NOMO-1 treated with DMSO at 0.1 percent for 48 hours (cell line): ENCODE measurements around the gene ACOT12.
"Not testable (repeated sequence)": the region's sequence is repeated elsewhere in the genome, so short reads cannot be mapped to it uniquely, and the experiment has no call there.

Source experiments
- DNase-seq: peaks from one replicate; lab custom pipeline; 2025; ENCODE audit not compliant: unreplicated experiment; lab: John Stamatoyannopoulos, UW

ACOT12 gene

DNA sequence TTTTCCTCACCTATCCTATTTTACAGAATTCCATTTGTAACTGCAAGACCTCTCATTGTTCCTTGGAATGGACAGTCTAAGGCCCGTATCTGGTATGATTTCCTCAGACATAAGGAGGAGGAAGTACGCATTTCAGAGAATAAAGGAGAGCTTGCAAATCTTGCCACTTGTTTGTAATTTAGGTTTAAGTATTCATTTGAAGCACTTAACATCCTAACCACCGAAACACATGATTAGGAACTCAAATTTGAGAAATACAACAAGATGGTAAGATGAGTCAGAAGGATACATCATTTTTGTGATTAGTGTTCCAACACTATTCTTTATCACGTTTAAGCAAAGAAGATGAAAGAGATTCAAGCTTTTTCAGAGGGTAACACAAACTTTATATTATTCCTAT is 96.4 kb downstream of the ACOT12 start:
- no peak for DNase-seq

DNA sequence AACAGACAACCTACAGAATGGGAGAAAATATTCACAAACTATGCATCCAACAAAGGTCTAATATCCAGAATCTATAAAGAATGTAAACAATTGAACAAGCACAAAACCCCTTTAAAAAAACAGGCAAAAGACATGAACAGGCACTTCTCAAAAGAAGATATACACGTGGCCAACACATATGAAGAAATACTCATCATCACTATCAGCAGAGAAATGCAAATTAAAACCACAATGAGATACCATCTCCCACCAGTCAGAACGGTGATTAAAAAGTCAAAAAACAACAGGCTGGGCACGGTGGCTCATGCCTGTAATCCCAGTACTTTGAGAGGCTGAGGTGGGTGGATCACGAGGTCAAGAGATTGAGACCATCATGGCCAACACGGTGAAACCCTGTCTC is 99.9 kb downstream of the ACOT12 start:
- DNase-seq, result not testable (repeated sequence)

DNA sequence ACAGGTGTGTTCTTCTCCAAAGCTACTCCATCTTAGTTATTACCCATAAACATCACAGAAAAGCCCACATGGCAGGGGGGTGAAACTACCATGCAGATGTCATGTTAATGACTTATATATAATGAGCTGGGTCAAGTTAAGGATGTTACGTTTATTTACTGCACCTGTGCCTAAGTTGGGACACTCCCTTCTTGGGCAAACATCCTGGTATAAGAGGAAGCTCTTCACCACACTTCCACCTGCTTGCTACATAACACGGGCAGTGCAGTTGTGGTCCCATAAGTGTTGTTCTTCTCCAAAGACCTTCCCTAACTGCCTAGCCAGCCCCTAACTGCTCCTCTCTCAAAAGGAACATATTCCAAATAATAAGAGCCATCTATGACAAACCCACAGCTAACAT is 101.8 kb downstream of the ACOT12 start:
- no peak for DNase-seq

DNA sequence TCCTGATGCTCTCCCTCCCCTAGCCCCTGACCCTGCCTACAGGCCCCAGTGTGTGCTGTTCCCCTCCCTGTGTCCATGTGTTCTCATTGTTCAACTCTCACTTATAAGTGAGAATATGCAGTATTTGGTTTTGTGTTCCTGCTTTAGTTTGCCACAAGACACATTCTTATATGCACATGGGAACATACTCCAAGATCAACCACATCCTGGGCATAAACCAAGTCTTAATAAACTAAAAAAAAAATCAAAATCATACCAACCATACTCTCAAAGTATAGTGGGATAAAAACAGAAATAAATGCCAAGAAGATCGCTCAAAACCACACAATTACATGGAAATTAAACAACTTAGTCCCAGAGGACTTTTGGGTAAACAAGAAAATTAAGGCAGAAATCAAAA is 103.8 kb downstream of the ACOT12 start:
- DNase-seq, result no peak

DNA sequence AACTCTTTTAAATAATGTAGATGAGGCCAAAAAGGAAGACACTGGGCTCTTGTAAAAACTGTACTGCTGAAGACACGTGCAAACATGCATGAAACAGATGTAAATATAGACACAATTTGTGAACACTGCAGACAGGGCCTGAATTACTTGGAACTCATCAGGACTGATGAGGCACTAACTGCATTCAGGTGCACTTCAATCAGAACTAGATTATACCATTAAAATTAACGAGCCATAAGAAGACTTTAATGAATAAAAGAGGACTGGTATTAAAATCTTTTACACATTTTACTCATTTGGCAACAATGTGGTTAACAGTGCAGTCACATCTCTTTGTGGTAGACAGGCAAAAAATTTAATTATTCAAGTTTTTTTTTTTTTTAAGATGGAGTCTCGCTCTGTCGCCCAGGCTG is 105.9 kb downstream of the ACOT12 start:
- DNase-seq, result no peak

DNA sequence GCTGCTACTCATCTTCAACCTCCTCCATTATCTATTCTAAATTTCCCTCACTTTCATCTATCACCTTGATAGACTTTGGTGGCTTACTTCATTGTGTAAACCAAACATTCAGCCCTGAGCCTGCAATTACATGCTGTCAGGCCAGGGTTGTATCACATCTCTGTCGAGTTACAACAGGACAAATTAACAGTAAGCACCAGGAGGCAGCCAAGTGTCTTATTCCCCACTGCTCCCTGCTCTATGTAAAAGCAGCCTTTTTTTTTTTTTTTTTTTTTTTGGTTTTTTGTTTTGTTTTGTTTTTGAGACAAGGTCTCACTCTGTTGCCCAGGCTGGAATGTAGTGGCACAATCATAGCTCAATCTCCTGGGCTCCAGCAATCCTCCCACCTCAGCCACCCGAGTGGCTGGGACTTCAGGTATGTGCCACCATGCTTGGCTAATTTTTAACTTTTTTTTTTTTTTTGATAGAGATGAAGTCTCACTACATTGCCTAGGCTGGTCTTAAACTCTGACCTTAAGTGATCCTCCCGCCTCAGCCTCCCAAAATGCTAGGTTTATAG is 107.8 kb downstream of the ACOT12 start:
- DNase-seq, result no peak

DNA sequence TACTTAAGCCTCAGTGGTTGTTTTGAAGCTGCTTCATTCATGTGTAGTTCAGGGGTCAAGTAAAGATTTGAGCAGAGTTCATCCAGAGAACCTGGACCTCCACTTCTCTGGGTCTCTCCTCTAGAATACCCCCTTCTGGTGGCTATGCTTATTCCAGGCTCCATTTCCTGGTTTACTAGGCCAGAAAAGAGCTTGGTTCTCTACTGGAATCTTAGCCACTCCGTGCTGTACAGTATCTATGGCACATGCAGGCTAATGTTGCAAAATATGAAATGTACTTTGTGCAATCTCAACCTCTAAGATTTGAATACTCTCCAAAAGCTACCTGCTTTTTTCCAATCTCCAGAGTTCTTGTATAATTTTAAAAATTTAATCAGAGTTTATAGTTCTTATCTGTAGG is 110.0 kb downstream of the ACOT12 start:
- DNase-seq, result no peak
